Left renal cortex interstitium (tissue), 4 donors: ENCODE data around the gene MRE11. TPM values are rescaled to one million over a fixed set of nuclear protein-coding genes. Genes with fewer than 3 reads are reported as not detected.
"Not testable (repeated sequence)": the region's sequence is repeated elsewhere in the genome, so short reads cannot be mapped to it uniquely, and the experiment has no call there.

Source experiments
- DNase-seq, 4 donors: peaks; one replicate each; pipeline ENCODE4 v3.0.0-alpha.2; 2013; ENCODE audit warnings: low read depth in 4 of 4, low spot score in 2 of 4, missing footprints in 1 of 4
- polyA plus RNA-seq, 4 donors: library from polyadenylated mRNA; unstranded; fragments of 120-200 nt; gene quantifications; one replicate each; pipeline ENCODE4 v1.2.1, GENCODE V29; 2013; ENCODE audit not compliant: insufficient read length in 4 of 4

Gene MRE11
- polyA plus RNA-seq, 4 donors, result 21.9 to 33.6 (median 27.8) TPM

GRCh38 chr11:94507485-94507884 is 13.8 kb upstream of the MRE11 start:
- DNase-seq, result no peak

GRCh38 chr11:94506513-94506912 is 12.9 kb upstream of the MRE11 start:
- not testable (repeated sequence) for DNase-seq

GRCh38 chr11:94504689-94505293 is 11.1 kb upstream of the MRE11 start:
- DNase-seq, result no peak

- no peak for DNase-seq
Observed at GRCh38 chr11:94501522-94501921, 7.9 kb upstream of the MRE11 start.

- DNase-seq, result no peak
Observed at GRCh38 chr11:94500181-94500580, 6.5 kb upstream of the MRE11 start.

GRCh38 chr11:94494126-94494680 is 559 bp upstream of the MRE11 start:
- DNase-seq, result peak in 1 of 4 donors; percentile 7

GRCh38 chr11:94486068-94486467 is 7.6 kb downstream of the MRE11 start:
- DNase-seq, result no peak

GRCh38 chr11:94481342-94481741 is 12.3 kb downstream of the MRE11 start:
- no peak for DNase-seq

GRCh38 chr11:94477624-94478023 is 16.0 kb downstream of the MRE11 start:
- no peak for DNase-seq

- no peak for DNase-seq
Observed at GRCh38 chr11:94472916-94473799, 20.5 kb downstream of the MRE11 start.

- no peak for DNase-seq
Observed at GRCh38 chr11:94469416-94469815, 24.2 kb downstream of the MRE11 start.

- no peak for DNase-seq
Observed at GRCh38 chr11:94459576-94459975, 34.1 kb downstream of the MRE11 start.

- no peak for DNase-seq
Observed at GRCh38 chr11:94457118-94458029, 36.3 kb downstream of the MRE11 start.

GRCh38 chr11:94455861-94456260 is 37.8 kb downstream of the MRE11 start:
- peak in 1 of 4 donors; percentile 3 for DNase-seq

GRCh38 chr11:94454301-94454700 is 39.3 kb downstream of the MRE11 start:
- no peak for DNase-seq

- DNase-seq, result no peak
Observed at GRCh38 chr11:94452988-94453387, 40.7 kb downstream of the MRE11 start.

GRCh38 chr11:94450048-94450447 is 43.6 kb downstream of the MRE11 start:
- no peak for DNase-seq

GRCh38 chr11:94449437-94449836 is 44.2 kb downstream of the MRE11 start:
- no peak for DNase-seq

- no peak for DNase-seq
Observed at GRCh38 chr11:94449029-94449428, 44.6 kb downstream of the MRE11 start.

GRCh38 chr11:94447149-94447548 is 46.5 kb downstream of the MRE11 start:
- no peak for DNase-seq

GRCh38 chr11:94445641-94446040 is 48.0 kb downstream of the MRE11 start:
- DNase-seq, result no peak
